GM12891 (cell line): ENCODE measurements around the gene ZNF813.

Experiments used
- DNase-seq: peaks from one replicate; pipeline ENCODE4 v3.0.0; 2011; ENCODE audit warnings: low spot score; ENCODE audit not compliant: insufficient read length
- FAIRE-seq: peaks from 2 replicates; lab custom pipeline; 2011; peaks lifted over from hg19 to GRCh38; lab: Jason Lieb, UNC
- PAX5 ChIP-seq: IDR thresholded peaks from 2 replicates; pipeline ENCODE4 v1.6.1; 2011; ENCODE audit warnings: low read length, moderate library complexity, mild to moderate bottlenecking; ENCODE audit not compliant: insufficient read depth, severe bottlenecking
- POLR2A ChIP-seq: IDR thresholded peaks from 2 replicates; pipeline ENCODE4 v1.6.1; 2011; ENCODE audit warnings: low read depth, low read length, control low read depth
- POLR2AphosphoS5 ChIP-seq: IDR thresholded peaks from 2 replicates; pipeline ENCODE4 v1.6.1; 2011; ENCODE audit warnings: low read depth, low read length, control low read depth
- POU2F2 ChIP-seq: IDR thresholded peaks from 2 replicates; pipeline ENCODE4 v1.6.1; 2011; ENCODE audit warnings: low read depth, mild to moderate bottlenecking, control low read depth, low read length, moderate library complexity
- SPI1 ChIP-seq: IDR thresholded peaks from 2 replicates; pipeline ENCODE4 v1.6.1; 2011; ENCODE audit warnings: low read depth, low read length, control low read depth
- TAF1 ChIP-seq: IDR thresholded peaks from 2 replicates; pipeline ENCODE4 v1.6.1; 2011; ENCODE audit warnings: low read depth, low read length, control low read depth

ZNF813 gene

GRCh38 chr19:53531457-53531856, 63.9 kb downstream of the ZNF813 start:
- no peak for FAIRE-seq
- DNase-seq, result no peak
- TF ChIP-seq POLR2A (no peak), PAX5 (no peak), POLR2AphosphoS5 (no peak), SPI1 (no peak), TAF1 (no peak), POU2F2 (no peak)

- FAIRE-seq, result no peak
- no peak for DNase-seq
- TF ChIP-seq PAX5, result no peak
- no peak for TF ChIP-seq POLR2AphosphoS5
- no peak for TF ChIP-seq POU2F2
- no peak for TF ChIP-seq SPI1
- no peak for TF ChIP-seq POLR2A
- TF ChIP-seq TAF1, result no peak
These were observed 64.8 kb downstream of the ZNF813 start for GRCh38 chr19:53532362-53532761.

- DNase-seq, result no peak
- no peak for FAIRE-seq
- TF ChIP-seq POLR2A (no peak), TAF1 (no peak), POU2F2 (no peak), POLR2AphosphoS5 (no peak), PAX5 (no peak), SPI1 (no peak)
These were observed 68.7 kb downstream of the ZNF813 start for GRCh38 chr19:53536225-53536548.

GRCh38 chr19:53537121-53537520, 69.6 kb downstream of the ZNF813 start:
- FAIRE-seq (no peak), DNase-seq (no peak)

GRCh38 chr19:53537521-53538377, 70.2 kb downstream of the ZNF813 start, which contains the start of gene ZNF331:
Gene ZNF331 (plus strand): TSS chr19:53538145. CDS start chr19:53569377, 31,232 bp downstream.
- FAIRE-seq (peak; percentile 97), DNase-seq (peak; percentile 67)
- TF ChIP-seq PAX5 (no peak), SPI1 (no peak), POU2F2 (0 out of 2 replicates have a peak, but pooled peaks have one; percentile 15), POLR2A (no peak; the same call in 1 of the 2 replicates), TAF1 (0 out of 2 replicates have a peak, but pooled peaks have one; percentile 45), POLR2AphosphoS5 (peak; percentile 47; the same call in 1 of the 2 replicates)

More at GRCh38 chr19:53537121-53537520, 69.6 kb downstream of the ZNF813 start:
- TF ChIP-seq TAF1 (no peak), PAX5 (no peak)

- FAIRE-seq (no peak), DNase-seq (no peak)
- no peak for TF ChIP-seq POLR2AphosphoS5
- no peak for TF ChIP-seq PAX5
- TF ChIP-seq POLR2A, result no peak
- no peak for TF ChIP-seq SPI1
- TF ChIP-seq POU2F2, result no peak
- TF ChIP-seq TAF1, result no peak
These were observed 71.0 kb downstream of the ZNF813 start for GRCh38 chr19:53538378-53539109.

- TF ChIP-seq TAF1, result no peak
- TF ChIP-seq POLR2AphosphoS5, result no peak
- no peak for TF ChIP-seq PAX5
- TF ChIP-seq POU2F2, result no peak
- TF ChIP-seq POLR2A, result no peak
- TF ChIP-seq SPI1, result no peak
- FAIRE-seq (no peak), DNase-seq (no peak)
These were observed 72.6 kb downstream of the ZNF813 start for GRCh38 chr19:53540091-53540490.

- no peak for DNase-seq
- TF ChIP-seq POU2F2 (no peak), SPI1 (no peak), PAX5 (no peak), POLR2A (no peak), TAF1 (no peak), POLR2AphosphoS5 (no peak)
- no peak for FAIRE-seq
These were observed 74.4 kb downstream of the ZNF813 start for GRCh38 chr19:53541971-53542370.

- DNase-seq (no peak), FAIRE-seq (no peak)
- TF ChIP-seq POU2F2 (no peak), POLR2A (no peak), TAF1 (no peak)
These were observed 77.9 kb downstream of the ZNF813 start for GRCh38 chr19:53545271-53546065.
